T-helper 1 cell treated with Interleukin-12 subunit alpha and Interleukin-12 subunit beta and Interleukin-4 antibody, amounts not matched to agents 30 μg/mL and 1 μg/mL, for 36 hours (primary cell): ENCODE results near the gene ZXDB.
"Not testable (repeated sequence)": the region's sequence is repeated elsewhere in the genome, so short reads cannot be mapped to it uniquely, and the experiment has no call there.

Source experiments
- H3K27ac Mint-ChIP-seq: one replicate; pipeline ENCODE4 v1.8.0; 2021; ENCODE audit warnings: mild to moderate bottlenecking, mixed read lengths
- H3K27me3 Mint-ChIP-seq: one replicate; pipeline ENCODE4 v1.8.0; 2021; ENCODE audit warnings: low read depth, mixed read lengths
- H3K36me3 Mint-ChIP-seq: one replicate; pipeline ENCODE4 v1.8.0; 2021; ENCODE audit warnings: low read depth, mixed read lengths
- H3K4me1 Mint-ChIP-seq: one replicate; pipeline ENCODE4 v1.8.0; 2021; ENCODE audit warnings: low read depth, mixed read lengths
- H3K4me3 Mint-ChIP-seq: one replicate; pipeline ENCODE4 v1.8.0; 2021; ENCODE audit warnings: mild to moderate bottlenecking, moderate library complexity, mixed read lengths
- H3K9me3 Mint-ChIP-seq: one replicate; pipeline ENCODE4 v1.8.0; 2021; ENCODE audit warnings: mixed read lengths

ZXDB gene

GRCh38 chrX:57591284-57592159, at the start of gene ZXDB:
ZXDB (plus strand) TSS chrX:57592011; CDS start chrX:57592049, 38 bp downstream.
- H3K9me3 Mint-ChIP-seq, H3K27me3 Mint-ChIP-seq: not testable (repeated sequence)
- H3K4me1 Mint-ChIP-seq = peaks cover 34% of the 10 kb centered on the region
- peak within 1 kb of the TSS; percentile 82 for H3K4me3 Mint-ChIP-seq
- H3K36me3 Mint-ChIP-seq = peaks cover 11% of the 10 kb centered on the region
- H3K27ac Mint-ChIP-seq = peak within 1 kb of the TSS; percentile 89

DNA sequence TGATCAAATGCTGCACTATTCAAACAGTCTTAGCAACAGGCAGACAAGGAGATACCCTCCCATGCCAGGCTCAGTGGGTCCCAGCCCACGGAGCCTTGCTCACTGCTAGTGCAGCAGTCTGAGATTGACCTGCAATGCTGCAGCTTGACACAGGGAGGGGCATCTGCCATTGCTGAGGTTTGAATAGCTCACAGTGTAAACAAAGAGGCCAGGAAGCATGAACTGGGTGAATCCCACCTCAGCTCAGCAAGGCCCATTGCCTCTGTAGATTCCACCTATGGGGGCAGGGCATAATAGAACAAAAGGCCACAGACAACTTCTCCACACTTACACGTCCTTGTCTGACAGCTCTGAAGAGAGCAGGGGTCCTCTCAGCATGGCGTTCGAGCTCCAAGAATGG, 26.6 kb upstream of the ZXDB start:
- no peaks in the 10 kb centered on the region for H3K27me3 Mint-ChIP-seq

DNA sequence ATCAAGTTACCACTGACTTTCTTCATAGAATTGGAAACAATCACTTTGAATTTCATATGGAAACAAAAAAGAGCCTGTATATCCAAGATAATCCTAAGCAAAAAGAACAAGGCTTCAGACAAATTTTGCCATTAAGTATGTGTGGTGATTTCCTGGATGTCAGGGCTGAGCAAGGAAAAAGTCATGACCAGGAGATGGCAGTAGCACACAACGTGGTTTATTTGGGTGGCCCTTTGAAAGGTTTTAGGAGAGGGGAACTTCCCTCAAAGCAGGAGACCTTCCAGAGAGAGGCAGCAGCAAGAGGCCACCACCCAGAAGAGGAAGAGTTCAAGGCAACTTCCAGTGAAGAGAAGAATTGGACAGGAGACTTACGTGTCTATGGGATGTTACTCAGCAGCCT, 18.1 kb upstream of the ZXDB start:
- peaks cover 2% of the 10 kb centered on the region for H3K4me1 Mint-ChIP-seq

More for the DNA sequence above, 26.6 kb upstream of the ZXDB start:
- H3K9me3 Mint-ChIP-seq = no peaks in the 10 kb centered on the region
- H3K4me3 Mint-ChIP-seq = no peak overlapping the region
- H3K36me3 Mint-ChIP-seq = no peaks in the 10 kb centered on the region
- no peaks in the 10 kb centered on the region for H3K4me1 Mint-ChIP-seq
- H3K27ac Mint-ChIP-seq = no peak overlapping the region

DNA sequence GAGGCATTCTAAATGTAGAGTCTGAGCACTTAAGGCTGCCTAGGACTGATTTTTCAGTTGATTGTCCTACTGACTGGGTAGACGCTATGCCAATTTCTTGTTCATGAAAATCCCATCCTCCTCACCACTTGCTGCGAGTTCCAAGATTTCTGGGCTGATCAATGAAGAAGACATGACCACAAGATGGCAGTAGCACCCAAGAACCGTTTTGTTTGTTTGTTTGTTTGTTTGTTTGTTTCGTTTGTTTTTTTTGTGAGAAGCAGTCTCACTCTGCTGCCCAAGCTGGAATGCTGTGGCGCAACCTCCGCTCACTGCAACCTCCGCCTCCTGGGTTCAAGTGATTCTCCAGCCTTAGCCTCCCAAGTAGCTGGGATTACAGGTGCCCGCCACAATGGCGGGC, 8.9 kb upstream of the ZXDB start:
- not testable (repeated sequence) for H3K36me3 Mint-ChIP-seq, H3K9me3 Mint-ChIP-seq, H3K27me3 Mint-ChIP-seq, H3K27ac Mint-ChIP-seq, H3K4me1 Mint-ChIP-seq, H3K4me3 Mint-ChIP-seq

More for the DNA sequence above, 18.1 kb upstream of the ZXDB start:
- H3K27ac Mint-ChIP-seq = no peak overlapping the region
- no peaks in the 10 kb centered on the region for H3K9me3 Mint-ChIP-seq
- H3K27me3 Mint-ChIP-seq = peaks cover 4% of the 10 kb centered on the region
- no peak overlapping the region for H3K4me3 Mint-ChIP-seq
- H3K36me3 Mint-ChIP-seq = no peaks in the 10 kb centered on the region

GRCh38 chrX:57583477-57583876, 8.3 kb upstream of the ZXDB start:
- H3K9me3 Mint-ChIP-seq = no peaks in the 10 kb centered on the region
- H3K27me3 Mint-ChIP-seq = no peaks in the 10 kb centered on the region
- H3K27ac Mint-ChIP-seq = no peak overlapping the region
- no peak overlapping the region for H3K4me3 Mint-ChIP-seq
- no peaks in the 10 kb centered on the region for H3K4me1 Mint-ChIP-seq
- H3K36me3 Mint-ChIP-seq = no peaks in the 10 kb centered on the region

DNA sequence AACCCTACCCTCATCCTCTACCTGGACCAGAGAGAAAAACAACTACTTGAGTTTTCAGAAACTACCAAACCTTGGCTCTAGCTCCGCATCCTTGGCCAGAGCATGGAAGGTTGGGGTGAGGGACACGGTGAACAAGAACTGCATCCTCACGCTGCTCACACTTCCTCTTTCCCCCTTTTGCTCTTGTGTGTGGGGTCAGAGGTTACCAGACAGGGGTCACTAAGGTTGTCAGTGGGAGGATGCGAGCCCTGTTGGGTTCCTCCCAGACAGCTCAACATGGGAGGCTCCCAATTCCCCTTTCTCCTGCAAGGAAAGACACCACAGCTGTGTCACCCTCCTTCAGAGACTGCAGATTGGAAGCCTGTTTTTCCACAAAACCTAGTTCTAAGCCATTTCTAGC, 5.5 kb upstream of the ZXDB start:
- peaks cover 6% of the 10 kb centered on the region for H3K4me1 Mint-ChIP-seq
- H3K9me3 Mint-ChIP-seq = no peaks in the 10 kb centered on the region

DNA sequence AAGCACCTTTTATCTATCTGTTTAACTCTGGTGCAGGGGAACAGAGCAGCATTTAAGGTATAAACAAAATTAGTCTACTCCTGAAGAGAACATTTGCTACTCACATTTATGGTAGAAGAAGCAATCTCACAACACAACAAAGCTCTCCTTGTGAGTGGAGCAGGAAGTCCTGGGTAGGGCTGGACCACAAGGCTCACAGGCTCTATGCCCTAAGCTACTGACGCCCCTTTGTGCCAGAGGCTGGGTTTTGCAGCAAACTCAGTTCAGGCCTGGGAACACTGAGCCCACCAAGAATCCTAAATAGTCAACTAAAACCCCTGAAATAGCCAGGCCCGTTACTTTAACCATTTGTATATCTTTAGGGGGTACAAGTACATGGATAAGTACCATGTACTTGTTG, 4.7 kb upstream of the ZXDB start:
- peaks cover 10% of the 10 kb centered on the region for H3K4me1 Mint-ChIP-seq
- H3K36me3 Mint-ChIP-seq = no peaks in the 10 kb centered on the region
- no peaks in the 10 kb centered on the region for H3K9me3 Mint-ChIP-seq
- no peak overlapping the region for H3K27ac Mint-ChIP-seq
- no peak overlapping the region for H3K4me3 Mint-ChIP-seq
- no peaks in the 10 kb centered on the region for H3K27me3 Mint-ChIP-seq

More for the DNA sequence above, 5.5 kb upstream of the ZXDB start:
- H3K36me3 Mint-ChIP-seq = no peaks in the 10 kb centered on the region
- H3K27me3 Mint-ChIP-seq = no peaks in the 10 kb centered on the region
- H3K4me3 Mint-ChIP-seq = no peak overlapping the region
- H3K27ac Mint-ChIP-seq = no peak overlapping the region

- Mint-ChIP-seq H3K36me3 (no peaks in the 10 kb centered on the region), H3K27ac (no peak overlapping the region), H3K4me1 (peaks cover 10% of the 10 kb centered on the region), H3K4me3 (no peak overlapping the region), H3K27me3 (no peaks in the 10 kb centered on the region), H3K9me3 (no peaks in the 10 kb centered on the region)
Measured at GRCh38 chrX:57587607-57588006, 4.2 kb upstream of the ZXDB start.

DNA sequence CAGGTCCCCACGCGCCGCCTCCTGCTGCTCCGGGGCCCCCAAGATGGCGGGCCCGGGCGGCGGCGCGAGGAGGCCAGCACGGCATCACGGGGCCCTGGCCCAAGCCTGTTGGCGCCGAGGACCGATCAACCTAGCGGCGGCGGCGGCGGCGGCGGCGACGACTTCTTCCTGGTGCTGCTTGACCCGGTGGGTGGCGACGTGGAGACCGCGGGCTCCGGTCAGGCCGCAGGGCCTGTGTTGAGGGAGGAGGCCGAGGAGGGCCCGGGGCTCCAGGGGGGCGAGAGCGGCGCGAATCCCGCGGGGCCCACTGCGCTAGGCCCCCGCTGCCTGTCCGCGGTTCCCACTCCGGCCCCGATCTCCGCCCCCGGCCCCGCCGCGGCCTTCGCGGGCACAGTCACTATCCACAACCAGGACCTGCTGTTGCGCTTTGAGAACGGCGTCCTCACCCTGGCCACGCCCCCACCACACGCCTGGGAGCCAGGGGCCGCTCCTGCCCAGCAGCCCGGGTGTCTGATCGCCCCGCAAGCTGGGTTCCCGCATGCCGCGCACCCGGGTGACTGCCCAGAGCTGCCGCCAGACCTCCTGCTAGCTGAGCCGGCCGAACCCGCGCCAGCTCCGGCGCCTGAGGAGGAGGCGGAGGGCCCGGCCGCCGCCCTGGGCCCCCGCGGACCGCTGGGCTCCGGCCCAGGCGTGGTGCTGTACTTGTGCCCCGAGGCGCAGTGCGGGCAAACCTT, 516 bp downstream of the ZXDB start:
- Mint-ChIP-seq H3K4me3 (peak overlapping the region; percentile 46), H3K4me1 (peaks cover 35% of the 10 kb centered on the region), H3K36me3 (peaks cover 13% of the 10 kb centered on the region)
- H3K9me3 Mint-ChIP-seq, H3K27ac Mint-ChIP-seq, H3K27me3 Mint-ChIP-seq: not testable (repeated sequence)

DNA sequence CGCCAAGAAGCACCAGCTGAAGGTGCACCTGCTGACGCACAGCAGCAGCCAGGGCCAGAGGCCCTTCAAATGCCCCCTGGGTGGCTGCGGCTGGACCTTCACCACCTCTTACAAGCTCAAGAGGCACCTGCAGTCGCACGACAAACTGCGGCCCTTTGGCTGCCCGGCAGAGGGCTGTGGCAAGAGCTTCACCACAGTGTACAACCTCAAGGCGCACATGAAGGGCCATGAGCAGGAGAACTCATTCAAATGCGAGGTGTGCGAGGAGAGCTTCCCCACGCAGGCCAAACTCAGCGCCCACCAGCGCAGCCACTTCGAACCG, 1.0 kb downstream of the ZXDB start:
- H3K27ac Mint-ChIP-seq, H3K27me3 Mint-ChIP-seq, H3K9me3 Mint-ChIP-seq: not testable (repeated sequence)
- Mint-ChIP-seq H3K4me1 (peaks cover 35% of the 10 kb centered on the region), H3K36me3 (peaks cover 13% of the 10 kb centered on the region), H3K4me3 (peak overlapping the region; percentile 34)

DNA sequence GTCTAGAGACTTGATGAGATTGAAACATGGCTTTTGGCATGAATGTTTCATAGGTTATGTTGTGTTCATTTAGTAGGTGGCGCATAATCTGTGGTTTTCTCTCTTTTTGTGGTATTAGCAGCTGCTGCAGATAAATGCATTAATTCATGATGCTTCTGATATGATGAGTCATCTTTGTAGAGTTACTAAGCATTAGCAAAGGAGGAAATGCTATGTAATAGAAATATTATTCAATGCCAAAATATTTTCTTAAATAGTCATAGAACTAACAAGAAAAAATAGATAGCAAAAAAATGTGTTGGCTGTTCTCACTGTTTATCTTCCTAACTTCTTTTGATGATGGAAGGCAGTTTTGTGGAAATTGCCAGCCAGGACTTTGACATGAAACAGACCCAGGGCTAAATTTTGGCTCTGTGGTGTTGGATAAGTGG, 3.6 kb downstream of the ZXDB start:
- Mint-ChIP-seq H3K9me3 (no peaks in the 10 kb centered on the region), H3K36me3 (peaks cover 13% of the 10 kb centered on the region), H3K4me3 (peak overlapping the region; percentile 72), H3K4me1 (peaks cover 35% of the 10 kb centered on the region), H3K27me3 (no peaks in the 10 kb centered on the region), H3K27ac (no peak overlapping the region)

DNA sequence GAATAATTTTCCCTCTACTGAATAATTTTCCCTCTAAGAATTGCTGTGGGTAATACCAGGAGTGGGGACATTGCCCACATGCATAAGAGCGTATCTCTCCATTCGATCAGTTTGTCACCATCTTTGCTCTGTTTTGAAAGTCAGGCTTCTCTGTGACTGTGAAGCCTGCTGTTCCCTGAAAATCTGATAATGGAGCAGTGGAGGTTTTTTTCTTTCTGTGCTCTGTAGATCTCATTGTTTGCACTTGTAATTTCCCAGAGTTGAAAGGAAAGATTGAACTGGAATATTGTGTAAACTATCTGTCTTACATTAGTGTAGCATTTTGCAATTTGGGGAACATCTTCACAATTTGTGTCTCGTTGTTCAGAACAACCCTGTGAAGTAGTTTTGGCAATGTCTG, 4.3 kb downstream of the ZXDB start:
- Mint-ChIP-seq H3K27me3 (no peaks in the 10 kb centered on the region), H3K4me1 (peaks cover 32% of the 10 kb centered on the region), H3K27ac (no peak overlapping the region), H3K9me3 (no peaks in the 10 kb centered on the region), H3K36me3 (peaks cover 13% of the 10 kb centered on the region), H3K4me3 (peak overlapping the region; percentile 48)

- Mint-ChIP-seq H3K27me3 (no peaks in the 10 kb centered on the region), H3K9me3 (no peaks in the 10 kb centered on the region), H3K36me3 (peaks cover 13% of the 10 kb centered on the region), H3K4me1 (peaks cover 28% of the 10 kb centered on the region), H3K4me3 (peak overlapping the region; percentile 29), H3K27ac (no peak overlapping the region)
Measured at GRCh38 chrX:57596516-57596915, 4.7 kb downstream of the ZXDB start.

DNA sequence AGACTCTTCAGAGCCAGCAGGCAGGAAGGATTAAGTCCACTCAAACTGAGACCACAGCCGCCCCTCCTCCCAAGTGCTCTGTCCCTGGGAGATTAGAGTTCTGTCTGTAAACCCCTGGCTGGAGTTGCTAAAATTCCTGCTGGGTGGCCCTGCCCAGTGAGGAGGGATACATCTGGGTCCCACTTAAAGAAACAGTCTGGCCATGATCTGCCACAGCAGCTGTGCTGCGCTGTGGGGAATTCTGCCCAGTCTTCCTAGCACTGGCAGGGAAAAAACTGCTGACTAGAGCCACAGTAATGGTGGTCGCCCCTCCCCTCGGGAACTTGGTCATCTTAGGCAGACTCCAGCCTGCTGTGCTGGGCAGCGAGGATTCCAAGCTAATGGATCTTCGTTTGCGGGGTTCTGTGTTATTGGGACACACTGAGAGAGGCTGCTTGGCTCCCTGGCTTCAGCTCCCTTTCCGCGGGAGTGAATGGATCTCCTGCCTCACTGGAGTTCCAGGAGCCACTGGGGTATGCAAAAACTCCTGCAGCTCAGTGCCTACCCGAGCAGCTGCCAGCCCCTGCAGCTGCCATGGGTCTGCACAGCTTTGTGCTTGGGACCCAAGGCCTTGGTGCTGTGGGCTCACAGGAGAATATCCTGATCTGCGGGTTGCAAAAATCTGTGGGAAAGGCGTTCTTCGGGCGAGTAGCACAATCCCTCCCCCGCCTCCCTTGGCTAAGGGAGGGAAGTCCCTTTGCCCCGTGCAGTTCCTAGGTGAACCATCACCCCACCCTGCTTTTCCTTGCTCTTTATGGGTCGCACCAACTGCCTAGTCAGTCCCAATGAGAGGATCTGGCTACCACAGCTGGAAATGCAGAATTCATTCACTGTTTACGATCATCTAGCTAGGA, 15.7 kb downstream of the ZXDB start:
- no peaks in the 10 kb centered on the region for H3K36me3 Mint-ChIP-seq
- no peaks in the 10 kb centered on the region for H3K4me1 Mint-ChIP-seq
- no peak overlapping the region for H3K27ac Mint-ChIP-seq
- no peaks in the 10 kb centered on the region for H3K9me3 Mint-ChIP-seq
- H3K4me3 Mint-ChIP-seq = no peak overlapping the region
- H3K27me3 Mint-ChIP-seq = no peaks in the 10 kb centered on the region
